Activated CD4-positive, alpha-beta T cell treated with anti-CD3 and anti-CD28 coated beads for 36 hours (primary cell): ENCODE data around the gene BORCS5. TPM values are rescaled to one million over a fixed set of nuclear protein-coding genes. Genes with fewer than 3 reads are reported as not detected.
A peak's percentile ranks its signal among the peaks of the same experiment; 100 is the strongest.

Experiments
- ATAC-seq: fragments of 200-7000 bp; cut with Tn5 transposase; one replicate; pipeline ENCODE4 v1.10.0; 2021; ENCODE audit warnings: mild to moderate bottlenecking, moderate library complexity
- CTCF ChIA-PET: fragments of 350-600 bp; sonication (Branson Sonifier 250); formaldehyde crosslinking; loops from one replicate; lab custom pipeline; 2021; ENCODE audit warnings: antibody characterized with exemption; lab: Charles Lee
- POLR2A ChIA-PET: fragments of 350-600 bp; sonication (Branson Sonifier 250); formaldehyde crosslinking; loops from one replicate; lab custom pipeline; 2021; ENCODE audit warnings: antibody characterized with exemption, inconsistent platforms; lab: Charles Lee
- DNase-seq: peaks from one replicate; pipeline ENCODE4 v3.0.0-alpha.2; 2020
- H3K27ac Mint-ChIP-seq: one replicate; pipeline ENCODE4 v1.8.0; 2021; ENCODE audit warnings: mixed read lengths
- H3K27me3 Mint-ChIP-seq: one replicate; pipeline ENCODE4 v1.8.0; 2021; ENCODE audit warnings: mixed read lengths
- H3K36me3 Mint-ChIP-seq: one replicate; pipeline ENCODE4 v1.8.0; 2021; ENCODE audit warnings: low read depth, mixed read lengths
- H3K4me1 Mint-ChIP-seq: one replicate; pipeline ENCODE4 v1.8.0; 2021; ENCODE audit warnings: mixed read lengths
- H3K4me3 Mint-ChIP-seq: one replicate; pipeline ENCODE4 v1.8.0; 2021; ENCODE audit warnings: mild to moderate bottlenecking, moderate library complexity, mixed read lengths
- H3K9me3 Mint-ChIP-seq: one replicate; pipeline ENCODE4 v1.8.0; 2021; ENCODE audit warnings: low read depth, mixed read lengths
- intact Hi-C, 2 experiments: fragments of 100-400 bp; cut with DNase I in 1 of 2; cut with micrococcal nuclease in 1 of 2; formaldehyde crosslinking; loops; one replicate each; pipeline versions ENCODE4 v1.14.2 to v1.15.1; 2022 to 2024; cut with DNase I, micrococcal nuclease
- total RNA-seq, 2 experiments: library from RNA; stranded (reverse); gene quantifications; one replicate each; pipeline ENCODE4 v1.2.3, GENCODE V29; 2021

The BORCS5 gene
- total RNA-seq, 2 experiments from 2014 or later, result 41.8 to 45.0 TPM

- H3K27me3 Mint-ChIP-seq, result no peaks in the 10 kb centered on the region
Measured at GRCh38 chr12:12372946-12373722, 16.3 kb downstream of the BORCS5 start.

GRCh38 chr12:12376646-12377448 is 20.0 kb downstream of the BORCS5 start:
- Mint-ChIP-seq H3K9me3 (peaks cover 4% of the 10 kb centered on the region), H3K27ac (peak overlapping the region; percentile 45), H3K27me3 (no peaks in the 10 kb centered on the region), H3K4me1 (peaks cover 37% of the 10 kb centered on the region), H3K4me3 (no peak overlapping the region), H3K36me3 (peaks cover 34% of the 10 kb centered on the region)
- DNase-seq (peak; percentile 27), ATAC-seq (peak; percentile 75)
- ChIA-PET CTCF (interaction anchor here (0.6 to 6.4 kb wide), 55 partner anchors 9 to 446 kb away, joined by 3 to 39 read pairs (median 4); partner anchors contain the start of genes BORCS5 and DUSP16), POLR2A (interaction anchor here (0.6 to 1.7 kb wide), 3 partner anchors 47 to 339 kb away, joined by 4 to 8 read pairs (median 6); no protein-coding TSS in a partner anchor)
- intact Hi-C loops, result loop anchor here (1.0 to 5.0 kb wide), 11 partner anchors 98 to 360 kb away; partner anchors contain the start of genes CDKN1B (in 1 of the 2), CREBL2 (in 1 of the 2) and GPR19 (in 1 of the 2)

More at GRCh38 chr12:12372946-12373722, 16.3 kb downstream of the BORCS5 start:
- ChIA-PET POLR2A (no interaction called here), CTCF (interaction anchor here (0.5 to 6.4 kb wide), 4 partner anchors 15 to 272 kb away, joined by 3 to 39 read pairs (median 4); partner anchors contain the start of gene BORCS5)
- DNase-seq (no peak), ATAC-seq (no peak)
- H3K36me3 Mint-ChIP-seq, result peaks cover 21% of the 10 kb centered on the region
- no peak overlapping the region for H3K27ac Mint-ChIP-seq
- no peak overlapping the region for H3K4me3 Mint-ChIP-seq
- H3K4me1 Mint-ChIP-seq, result peaks cover 15% of the 10 kb centered on the region
- intact Hi-C loops, result no loop called here
- H3K9me3 Mint-ChIP-seq, result no peaks in the 10 kb centered on the region

- peak overlapping the region; percentile 38 for H3K27ac Mint-ChIP-seq
Measured at GRCh38 chr12:12378616-12379015, 21.7 kb downstream of the BORCS5 start.

GRCh38 chr12:12379831-12380730 is 23.2 kb downstream of the BORCS5 start:
- H3K4me1 Mint-ChIP-seq, result peaks cover 56% of the 10 kb centered on the region
- DNase-seq, result peak; percentile 32

More at GRCh38 chr12:12378616-12379015, 21.7 kb downstream of the BORCS5 start:
- Mint-ChIP-seq H3K9me3 (peaks cover 4% of the 10 kb centered on the region), H3K4me1 (peaks cover 44% of the 10 kb centered on the region), H3K36me3 (peaks cover 39% of the 10 kb centered on the region), H3K27me3 (no peaks in the 10 kb centered on the region), H3K4me3 (no peak overlapping the region)
- intact Hi-C loops, result loop anchor here in 1 of 2 experiments (5.0 kb wide), 1 partner anchor 339 kb away; the partner anchor contains the start of gene CDKN1B
- ATAC-seq, result no peak
- no peak for DNase-seq
- ChIA-PET CTCF (interaction anchor here (0.7 to 6.4 kb wide), 11 partner anchors 11 to 814 kb away, joined by 3 to 39 read pairs (median 6); partner anchors contain the start of genes BORCS5 and DUSP16), POLR2A (no interaction called here)

GRCh38 chr12:12380949-12381593 is 24.2 kb downstream of the BORCS5 start:
- Mint-ChIP-seq H3K4me1 (peaks cover 60% of the 10 kb centered on the region), H3K27ac (peak overlapping the region; percentile 66), H3K36me3 (peaks cover 54% of the 10 kb centered on the region), H3K4me3 (no peak overlapping the region), H3K27me3 (no peaks in the 10 kb centered on the region), H3K9me3 (peaks cover 4% of the 10 kb centered on the region)
- ChIA-PET CTCF (no interaction called here), POLR2A (no interaction called here)
- DNase-seq (no peak), ATAC-seq (no peak)
- intact Hi-C loops, result loop anchor here (1.0 to 10.0 kb wide), 2 partner anchors 54 to 125 kb away; no protein-coding TSS in a partner anchor

More at GRCh38 chr12:12379831-12380730, 23.2 kb downstream of the BORCS5 start:
- peaks cover 4% of the 10 kb centered on the region for H3K9me3 Mint-ChIP-seq
- peak; percentile 73 for ATAC-seq
- ChIA-PET CTCF (interaction anchor here (0.8 to 6.4 kb wide), 9 partner anchors 13 to 356 kb away, joined by 3 to 39 read pairs (median 6); partner anchors contain the start of genes BORCS5 and DUSP16), POLR2A (interaction anchor here (0.5 to 1.2 kb wide), 6 partner anchors 21 to 1875 kb away, joined by 3 to 9 read pairs (median 4); partner anchors contain the start of gene BORCS5)
- no peak overlapping the region for H3K4me3 Mint-ChIP-seq
- peaks cover 48% of the 10 kb centered on the region for H3K36me3 Mint-ChIP-seq
- peak overlapping the region; percentile 92 for H3K27ac Mint-ChIP-seq
- no peaks in the 10 kb centered on the region for H3K27me3 Mint-ChIP-seq
- intact Hi-C loops, result loop anchor here (1.0 to 10.0 kb wide), 3 partner anchors 55 to 337 kb away; partner anchors contain the start of gene CDKN1B (in 1 of the 2)

GRCh38 chr12:12381982-12382381 is 25.1 kb downstream of the BORCS5 start:
- H3K4me1 Mint-ChIP-seq, result peaks cover 60% of the 10 kb centered on the region
- no peak overlapping the region for H3K4me3 Mint-ChIP-seq
- H3K9me3 Mint-ChIP-seq, result peaks cover 4% of the 10 kb centered on the region
- peaks cover 53% of the 10 kb centered on the region for H3K36me3 Mint-ChIP-seq
- CTCF ChIA-PET, result no interaction called here
- intact Hi-C loops, result loop anchor here in 1 of 2 experiments (10.0 kb wide), 1 partner anchor 53 kb away; no protein-coding TSS in a partner anchor
- H3K27me3 Mint-ChIP-seq, result no peaks in the 10 kb centered on the region
- no peak for ATAC-seq
- POLR2A ChIA-PET, result no interaction called here
- no peak overlapping the region for H3K27ac Mint-ChIP-seq
- no peak for DNase-seq

- intact Hi-C loops, result loop anchor here in 1 of 2 experiments (10.0 kb wide), 1 partner anchor 50 kb away; no protein-coding TSS in a partner anchor
- Mint-ChIP-seq H3K27me3 (no peaks in the 10 kb centered on the region), H3K36me3 (peaks cover 57% of the 10 kb centered on the region), H3K4me3 (no peak overlapping the region), H3K9me3 (peaks cover 4% of the 10 kb centered on the region), H3K27ac (peak overlapping the region; percentile 77), H3K4me1 (peaks cover 46% of the 10 kb centered on the region)
- POLR2A ChIA-PET, result interaction anchor here (1.0 kb wide), 1 partner anchor 174 kb away, joined by 3 read pairs; no protein-coding TSS in a partner anchor
- CTCF ChIA-PET, result interaction anchor here (0.6 to 1.5 kb wide), 8 partner anchors 9 to 352 kb away, joined by 3 to 5 read pairs (median 4); no protein-coding TSS in a partner anchor
- DNase-seq (peak; percentile 76), ATAC-seq (peak; percentile 88)
Measured at GRCh38 chr12:12384571-12385340, 27.9 kb downstream of the BORCS5 start.

GRCh38 chr12:12387501-12387900 is 30.6 kb downstream of the BORCS5 start:
- ChIA-PET CTCF (interaction anchor here (1.1 to 1.3 kb wide), 2 partner anchors 10 to 11 kb away, joined by 3 to 5 read pairs; no protein-coding TSS in a partner anchor), POLR2A (no interaction called here)
- Mint-ChIP-seq H3K27me3 (no peaks in the 10 kb centered on the region), H3K9me3 (no peaks in the 10 kb centered on the region), H3K36me3 (peaks cover 48% of the 10 kb centered on the region), H3K4me3 (no peak overlapping the region), H3K4me1 (peaks cover 30% of the 10 kb centered on the region), H3K27ac (peak overlapping the region; percentile 79)
- intact Hi-C loops, result loop anchor here in 1 of 2 experiments (10.0 kb wide), 1 partner anchor 47 kb away; no protein-coding TSS in a partner anchor
- DNase-seq, result no peak
- ATAC-seq, result no peak

GRCh38 chr12:12392413-12392812 is 35.5 kb downstream of the BORCS5 start:
- H3K4me3 Mint-ChIP-seq, result no peak overlapping the region
- no peak for DNase-seq
- H3K27me3 Mint-ChIP-seq, result no peaks in the 10 kb centered on the region
- H3K4me1 Mint-ChIP-seq, result peaks cover 21% of the 10 kb centered on the region
- ChIA-PET POLR2A (no interaction called here), CTCF (interaction anchor here (1.4 kb wide), 1 partner anchor 16 kb away, joined by 3 read pairs; no protein-coding TSS in a partner anchor)
- no peaks in the 10 kb centered on the region for H3K9me3 Mint-ChIP-seq
- intact Hi-C loops, result no loop called here
- H3K27ac Mint-ChIP-seq, result no peak overlapping the region
- no peak for ATAC-seq
- peaks cover 28% of the 10 kb centered on the region for H3K36me3 Mint-ChIP-seq
